Mammary epithelial cell (primary cell): Measurements from ENCODE around the gene AP1S3.

Source experiments
- EZH2 ChIP-seq: IDR thresholded peaks from 2 replicates; pipeline ENCODE4 v1.6.1; 2012; ENCODE audit warnings: low read length, inconsistent platforms, borderline replicate concordance
- TF ChIP-seq, protein P1 (sequence below), 2 donors: IDR thresholded peaks in 1 of 2; conservative IDR thresholded peaks in 1 of 2; 2 replicates each; pipeline ENCODE4 v1.5.1; 2011 to 2012; ENCODE audit warnings: inconsistent platforms in 2 of 2, low read length in 2 of 2, mild to moderate bottlenecking in 2 of 2, control low read depth in 1 of 2, low read depth in 1 of 2; ENCODE audit not compliant: insufficient read depth in 1 of 2; ENCODE audit errors: extremely low read depth in 1 of 2

DNA sequence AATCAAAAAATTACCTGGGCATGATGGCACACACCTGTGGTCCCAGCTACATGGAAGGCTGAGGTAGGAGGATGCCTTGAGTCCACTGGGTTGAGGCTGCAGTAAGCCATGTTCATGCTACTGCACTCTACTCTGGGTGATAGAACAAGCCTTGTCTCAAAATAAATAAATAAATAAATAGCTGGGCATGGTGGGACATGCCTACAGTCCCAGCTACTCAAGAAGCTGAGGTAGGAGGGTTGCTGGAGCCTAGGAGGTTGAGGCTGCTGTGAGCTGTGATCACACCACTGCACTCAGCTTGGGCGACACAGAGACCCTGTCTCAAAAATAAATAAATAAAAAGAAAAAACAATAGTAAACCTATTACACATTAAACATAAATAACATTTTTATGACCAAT is 3.0 kb downstream of the AP1S3 start:
- TF ChIP-seq, protein P1, sequence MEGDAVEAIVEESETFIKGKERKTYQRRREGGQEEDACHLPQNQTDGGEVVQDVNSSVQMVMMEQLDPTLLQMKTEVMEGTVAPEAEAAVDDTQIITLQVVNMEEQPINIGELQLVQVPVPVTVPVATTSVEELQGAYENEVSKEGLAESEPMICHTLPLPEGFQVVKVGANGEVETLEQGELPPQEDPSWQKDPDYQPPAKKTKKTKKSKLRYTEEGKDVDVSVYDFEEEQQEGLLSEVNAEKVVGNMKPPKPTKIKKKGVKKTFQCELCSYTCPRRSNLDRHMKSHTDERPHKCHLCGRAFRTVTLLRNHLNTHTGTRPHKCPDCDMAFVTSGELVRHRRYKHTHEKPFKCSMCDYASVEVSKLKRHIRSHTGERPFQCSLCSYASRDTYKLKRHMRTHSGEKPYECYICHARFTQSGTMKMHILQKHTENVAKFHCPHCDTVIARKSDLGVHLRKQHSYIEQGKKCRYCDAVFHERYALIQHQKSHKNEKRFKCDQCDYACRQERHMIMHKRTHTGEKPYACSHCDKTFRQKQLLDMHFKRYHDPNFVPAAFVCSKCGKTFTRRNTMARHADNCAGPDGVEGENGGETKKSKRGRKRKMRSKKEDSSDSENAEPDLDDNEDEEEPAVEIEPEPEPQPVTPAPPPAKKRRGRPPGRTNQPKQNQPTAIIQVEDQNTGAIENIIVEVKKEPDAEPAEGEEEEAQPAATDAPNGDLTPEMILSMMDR (conservative IDR thresholded peaks at IDR 0.05 in 1 of 2, IDR thresholded peaks at IDR 0.05 in 1 of 2; ENCODE audit: extremely low read depth in 1 of 2, insufficient read depth in 1 of 2, low read depth in 1 of 2, low read length in 2 of 2) = no peak
- no peak for TF ChIP-seq EZH2
